HFF-Myc (cell line): ENCODE measurements around the gene HIC1.
A peak's percentile ranks its signal among the peaks of the same experiment; 100 is the strongest.

Experiments
- DNase-seq: peaks from one replicate; pipeline ENCODE4 v3.0.0-alpha.2; 2011; ENCODE audit warnings: low read depth; ENCODE audit errors: extremely low read depth
- H3K4me3 ChIP-seq: replicated peaks from 2 replicates; pipeline ENCODE4 v1.5.1; 2011; ENCODE audit warnings: low read depth, mild to moderate bottlenecking, control low read depth, low read length
- TF ChIP-seq, protein P1 (sequence below): IDR thresholded peaks from 2 replicates; pipeline ENCODE4 v1.5.1; 2012; ENCODE audit warnings: mild to moderate bottlenecking, low read depth, low read length, control low read depth; ENCODE audit errors: missing control alignments

HIC1 gene

GRCh38 chr17:2061441-2061958 is 6.6 kb downstream of the HIC1 start:
- no peak overlapping the region for H3K4me3 ChIP-seq
- TF ChIP-seq, protein P1, sequence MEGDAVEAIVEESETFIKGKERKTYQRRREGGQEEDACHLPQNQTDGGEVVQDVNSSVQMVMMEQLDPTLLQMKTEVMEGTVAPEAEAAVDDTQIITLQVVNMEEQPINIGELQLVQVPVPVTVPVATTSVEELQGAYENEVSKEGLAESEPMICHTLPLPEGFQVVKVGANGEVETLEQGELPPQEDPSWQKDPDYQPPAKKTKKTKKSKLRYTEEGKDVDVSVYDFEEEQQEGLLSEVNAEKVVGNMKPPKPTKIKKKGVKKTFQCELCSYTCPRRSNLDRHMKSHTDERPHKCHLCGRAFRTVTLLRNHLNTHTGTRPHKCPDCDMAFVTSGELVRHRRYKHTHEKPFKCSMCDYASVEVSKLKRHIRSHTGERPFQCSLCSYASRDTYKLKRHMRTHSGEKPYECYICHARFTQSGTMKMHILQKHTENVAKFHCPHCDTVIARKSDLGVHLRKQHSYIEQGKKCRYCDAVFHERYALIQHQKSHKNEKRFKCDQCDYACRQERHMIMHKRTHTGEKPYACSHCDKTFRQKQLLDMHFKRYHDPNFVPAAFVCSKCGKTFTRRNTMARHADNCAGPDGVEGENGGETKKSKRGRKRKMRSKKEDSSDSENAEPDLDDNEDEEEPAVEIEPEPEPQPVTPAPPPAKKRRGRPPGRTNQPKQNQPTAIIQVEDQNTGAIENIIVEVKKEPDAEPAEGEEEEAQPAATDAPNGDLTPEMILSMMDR: no peak
- DNase-seq: no peak

- H3K4me3 ChIP-seq: no peak overlapping the region
- TF ChIP-seq, protein P1: no peak
- DNase-seq: no peak
These were observed 7.8 kb downstream of the HIC1 start for GRCh38 chr17:2062571-2063183.

- TF ChIP-seq, protein P1: no peak
- no peak for DNase-seq
- H3K4me3 ChIP-seq: no peak overlapping the region
These were observed 8.6 kb downstream of the HIC1 start for GRCh38 chr17:2063261-2064146.

GRCh38 chr17:2064147-2064489 is 9.2 kb downstream of the HIC1 start:
- no peak for DNase-seq
- TF ChIP-seq, protein P1: no peak
- H3K4me3 ChIP-seq: no peak overlapping the region

- no peak overlapping the region for H3K4me3 ChIP-seq
- no peak for DNase-seq
- TF ChIP-seq, protein P1: no peak
These were observed 9.6 kb downstream of the HIC1 start for GRCh38 chr17:2064520-2064971.

DNA sequence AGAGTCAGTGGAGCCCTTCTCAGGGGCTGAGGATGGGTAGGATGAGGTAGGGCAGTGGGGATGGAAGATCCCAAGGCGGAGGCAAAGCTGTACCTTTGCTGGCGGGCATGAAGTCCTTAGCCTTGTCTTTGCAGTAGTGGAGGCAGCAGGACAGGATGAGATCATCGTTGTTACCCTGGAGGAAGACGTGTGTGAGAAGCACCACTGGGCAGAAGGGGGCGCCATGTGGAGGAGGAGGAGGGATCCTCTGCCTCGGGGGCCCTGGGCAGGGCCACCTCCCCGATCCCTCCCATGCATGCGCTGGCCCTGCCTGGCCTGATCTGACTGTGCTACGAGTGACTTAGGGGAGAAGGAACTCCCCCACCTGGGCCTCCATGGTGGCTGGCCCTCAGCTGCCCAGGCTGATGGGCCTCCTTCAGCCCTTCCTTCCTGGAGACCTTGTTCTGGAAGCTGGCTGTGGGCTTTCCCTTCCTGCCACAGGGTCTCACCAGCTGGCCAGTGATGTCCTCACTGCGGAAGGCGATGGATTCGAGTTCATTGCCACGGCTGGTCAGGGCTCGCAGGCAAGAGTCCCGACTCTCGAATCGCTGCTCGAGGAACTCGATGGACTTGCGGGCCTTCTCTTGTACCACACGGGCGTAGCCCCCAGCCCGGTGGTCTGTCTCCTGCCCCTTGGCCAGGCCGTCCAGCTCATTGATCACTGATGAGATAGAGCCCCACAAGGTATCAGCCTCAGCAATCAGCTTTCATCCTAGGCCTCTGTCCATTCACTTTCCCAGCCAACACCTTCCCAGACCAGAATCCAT is 10.3 kb downstream of the HIC1 start:
- TF ChIP-seq, protein P1: peak; percentile 53
- no peak for DNase-seq
- H3K4me3 ChIP-seq: no peak overlapping the region
